HG03432 (cell line): ENCODE measurements around the gene CTCFL.
"Not testable (repeated sequence)": the region's sequence is repeated elsewhere in the genome, so short reads cannot be mapped to it uniquely, and the experiment has no call there.

Experiments used
- ATAC-seq: cut with Tn5 transposase; IDR thresholded peaks from one replicate; pipeline ENCODE4 v1.9.1; 2021; ENCODE audit warnings: mild to moderate bottlenecking, moderate library complexity; ENCODE audit not compliant: unreplicated experiment

The CTCFL gene

GRCh38 chr20:57509665-57510237, 15.2 kb downstream of the CTCFL start:
- no peak for ATAC-seq

- ATAC-seq, result no peak
Measured at GRCh38 chr20:57508831-57509230, 16.1 kb downstream of the CTCFL start.

GRCh38 chr20:57508381-57508780, 16.6 kb downstream of the CTCFL start:
- ATAC-seq, result no peak

- no peak for ATAC-seq
Measured at GRCh38 chr20:57507477-57507876, 17.5 kb downstream of the CTCFL start.

GRCh38 chr20:57505979-57506378, 19.0 kb downstream of the CTCFL start:
- ATAC-seq, result no peak

GRCh38 chr20:57504411-57504810, 20.5 kb downstream of the CTCFL start:
- no peak for ATAC-seq

- ATAC-seq, result no peak
Measured at GRCh38 chr20:57503035-57503658, 21.8 kb downstream of the CTCFL start.

- ATAC-seq, result no peak
Measured at GRCh38 chr20:57502336-57502700, 22.6 kb downstream of the CTCFL start.

GRCh38 chr20:57501461-57502335, 23.2 kb downstream of the CTCFL start:
- no peak for ATAC-seq

GRCh38 chr20:57500962-57501361, 24.0 kb downstream of the CTCFL start:
- ATAC-seq, result no peak

GRCh38 chr20:57500235-57500634, 24.7 kb downstream of the CTCFL start:
- no peak for ATAC-seq

GRCh38 chr20:57499676-57500075, 25.3 kb downstream of the CTCFL start:
- ATAC-seq, result no peak

GRCh38 chr20:57498425-57499400, 26.2 kb downstream of the CTCFL start:
- ATAC-seq, result peak; percentile 58

GRCh38 chr20:57496592-57496991, 28.3 kb downstream of the CTCFL start:
- no peak for ATAC-seq

- no peak for ATAC-seq
Measured at GRCh38 chr20:57495978-57496377, 29.0 kb downstream of the CTCFL start.

- ATAC-seq, result no peak
Measured at GRCh38 chr20:57493091-57493615, 31.8 kb downstream of the CTCFL start.

GRCh38 chr20:57491373-57491772, 33.6 kb downstream of the CTCFL start:
- ATAC-seq, result no peak

- not testable (repeated sequence) for ATAC-seq
Measured at GRCh38 chr20:57488277-57488676, 36.7 kb downstream of the CTCFL start.

GRCh38 chr20:57485770-57486169, 39.2 kb downstream of the CTCFL start:
- no peak for ATAC-seq

- ATAC-seq, result no peak
Measured at GRCh38 chr20:57484772-57485171, 40.2 kb downstream of the CTCFL start.
